ENCODE measurements around the gene RUSF1.

DNA sequence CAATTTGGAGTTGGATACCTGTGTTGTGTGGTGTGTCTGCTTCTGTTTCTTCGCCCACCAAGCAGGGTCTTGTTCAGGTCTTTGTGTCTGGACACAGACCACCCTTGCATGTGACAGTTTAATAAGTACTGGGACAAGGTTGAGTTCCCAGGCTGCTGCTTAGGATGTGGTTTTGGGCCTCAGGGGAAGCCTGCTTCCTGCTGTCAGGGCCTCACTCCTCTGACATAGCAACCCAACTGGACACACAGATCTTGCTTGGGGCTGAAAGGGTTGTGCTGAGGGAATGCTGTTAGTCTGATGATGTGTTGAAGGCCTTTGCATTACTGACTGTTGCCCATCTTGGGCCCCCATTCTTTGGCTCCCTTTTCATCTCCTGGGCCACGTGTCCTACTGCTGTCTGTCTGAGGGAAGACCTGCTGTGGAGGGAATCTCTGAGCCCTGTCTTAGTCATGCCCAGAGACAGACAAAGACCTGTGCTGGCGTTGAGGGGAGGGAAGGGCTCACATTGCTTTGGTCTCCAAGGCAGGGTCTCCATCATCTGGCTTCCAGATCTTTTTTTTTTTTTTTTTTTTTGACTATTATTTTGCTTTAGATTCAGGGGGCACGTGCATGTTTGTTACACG lies 40.9 kb downstream of the RUSF1 start:
- TF ChIP-seq POLR2A (IDR thresholded peaks at IDR 0.05; ENCODE audit: low read length) (no peak), GATA1 (IDR thresholded peaks at IDR 0.05; ENCODE audit: low read depth, low read length) (no peak)

All from erythroblast (primary cell).